OCI-LY7 (cell line): ENCODE data around the gene GNA15. TPM values are rescaled to one million over a fixed set of nuclear protein-coding genes. Genes with fewer than 3 reads are reported as not detected.

Experiments used
- BruUV-seq: library from RNA; stranded (reverse); fragments of 400-500 nt; replicated peaks from 2 replicates; lab custom pipeline; 2021; lab: Mats Ljungman, UMichigan
- CTCF ChIA-PET: fragments of 300-600 bp; sonication (Branson Sonifier 250); formaldehyde crosslinking; loops from one replicate; lab custom pipeline; 2022; ENCODE audit warnings: antibody characterized with exemption; ENCODE audit not compliant: unreplicated experiment; lab: Charles Lee
- POLR2A ChIA-PET: fragments of 300-600 bp; sonication (Branson Sonifier 250); formaldehyde crosslinking; loops from one replicate; lab custom pipeline; 2022; ENCODE audit warnings: antibody characterized with exemption; lab: Charles Lee
- DNase-seq: peaks from one replicate; pipeline ENCODE4 v3.0.0-alpha.2; 2015; ENCODE audit warnings: low spot score
- H2AFZ ChIP-seq: fragments of 200-600 bp; sonication (generic), shearing (Covaris generic); 2 replicates; pipeline ENCODE4 v1.6.1; 2014; ENCODE audit warnings: mild to moderate bottlenecking, antibody characterized with exemption, low read length, moderate library complexity
- H3K27ac ChIP-seq: fragments of 200-600 bp; sonication (generic); 2 replicates; pipeline ENCODE4 v1.5.1; 2014; ENCODE audit warnings: mixed run types, low read depth, mild to moderate bottlenecking, moderate library complexity, low read length, inconsistent platforms; ENCODE audit not compliant: poor library complexity, severe bottlenecking
- H3K36me3 ChIP-seq: fragments of 200-600 bp; sonication (generic); 2 replicates; pipeline ENCODE4 v1.6.1; 2014; ENCODE audit warnings: mild to moderate bottlenecking, antibody characterized with exemption, low read length, moderate library complexity, mixed read lengths; ENCODE audit not compliant: insufficient read depth
- H3K4me1 ChIP-seq: fragments of 200-600 bp; sonication (generic); 2 replicates; pipeline ENCODE4 v1.5.1; 2014; ENCODE audit warnings: mild to moderate bottlenecking, low read length; ENCODE audit not compliant: insufficient read depth, poor library complexity, severe bottlenecking
- H3K4me2 ChIP-seq: fragments of 200-600 bp; sonication (generic); 2 replicates; pipeline ENCODE4 v1.6.1; 2014; ENCODE audit warnings: mild to moderate bottlenecking, low read length
- H3K4me3 ChIP-seq: fragments of 200-600 bp; sonication (generic); 2 replicates; pipeline ENCODE4 v1.5.1; 2014; ENCODE audit warnings: mild to moderate bottlenecking, low read depth, low read length; ENCODE audit not compliant: poor library complexity, severe bottlenecking
- H3K79me2 ChIP-seq: fragments of 200-600 bp; sonication (generic); 2 replicates; pipeline ENCODE4 v1.6.1; 2016; ENCODE audit warnings: low read depth, mild to moderate bottlenecking, low read length, moderate library complexity, mixed read lengths; ENCODE audit not compliant: insufficient read depth
- H3K9me2 ChIP-seq: fragments of 200-600 bp; sonication (generic); 2 replicates; pipeline ENCODE4 v1.6.1; 2016; ENCODE audit warnings: mild to moderate bottlenecking, low read length, mixed read lengths; ENCODE audit not compliant: insufficient read depth
- H3K9me3 ChIP-seq: fragments of 200-600 bp; sonication (generic); 2 replicates; pipeline ENCODE4 v1.6.1; 2014; ENCODE audit warnings: mild to moderate bottlenecking, mixed run types, low read length, mixed read lengths
- H4K20me1 ChIP-seq: fragments of 200-600 bp; sonication (generic); 2 replicates; pipeline ENCODE4 v1.6.1; 2014; ENCODE audit warnings: mild to moderate bottlenecking, antibody characterized with exemption, low read length, moderate library complexity, mixed read lengths; ENCODE audit not compliant: insufficient read depth
- CTCF ChIP-seq: fragments of 200-600 bp; sonication (generic); conservative IDR thresholded peaks from 2 replicates; pipeline ENCODE4 v1.5.1; 2014; ENCODE audit warnings: mild to moderate bottlenecking, antibody characterized with exemption, low read length, moderate library complexity, mixed read lengths
- EZH2phosphoT487 ChIP-seq: fragments of 200-600 bp; sonication (generic); IDR thresholded peaks from 2 replicates; pipeline ENCODE4 v1.6.1; 2018; ENCODE audit warnings: low read depth, borderline replicate concordance, mild to moderate bottlenecking, mixed run types, antibody characterized with exemption, low read length, moderate library complexity, mixed read lengths
- intact Hi-C: fragments of 100-400 bp; cut with micrococcal nuclease; formaldehyde crosslinking; loops from one replicate; pipeline ENCODE4 v1.10.0; 2022; ENCODE audit not compliant: unreplicated experiment
- total RNA-seq, 2 experiments: library from RNA; depleted of rRNA in 1 of 2; stranded (reverse); fragments of >200 nt in 1 of 2; shearing (Covaris generic) in 1 of 2; gene quantifications; 2 replicates each; pipeline ENCODE4 v1.2.3, GENCODE V29; 2014 to 2022

Gene GNA15
- total RNA-seq, 2 experiments from 2014 or later, result not detected

GRCh38 chr19:3115916-3116602 lies 19.8 kb upstream of the GNA15 start:
- H3K9me3 ChIP-seq, result no peaks in the 10 kb centered on the region
- no peak overlapping the region for H3K4me2 ChIP-seq
- H2AFZ ChIP-seq, result no peak overlapping the region
- CTCF ChIA-PET, result interaction anchor here (0.6 kb wide), 1 partner anchor 9 kb away, joined by 3 read pairs; no protein-coding TSS in a partner anchor
- intact Hi-C loops, result no loop called here
- no peak overlapping the region for H3K4me3 ChIP-seq
- H3K4me1 ChIP-seq, result no peaks in the 10 kb centered on the region
- no TSS peak for BruUV-seq
- no peaks in the 10 kb centered on the region for H4K20me1 ChIP-seq
- POLR2A ChIA-PET, result no interaction called here
- TF ChIP-seq EZH2phosphoT487 (no peak), CTCF (no peak)
- no peak overlapping the region for H3K27ac ChIP-seq
- no peaks in the 10 kb centered on the region for H3K9me2 ChIP-seq
- no peaks in the 10 kb centered on the region; the same call in 1 of the 2 replicates for H3K36me3 ChIP-seq
- DNase-seq, result no peak
- no peaks in the 10 kb centered on the region for H3K79me2 ChIP-seq

GRCh38 chr19:3116621-3117020 lies 19.2 kb upstream of the GNA15 start:
- POLR2A ChIA-PET, result no interaction called here
- Histone ChIP-seq H3K79me2 (no peaks in the 10 kb centered on the region), H2AFZ (no peak overlapping the region), H4K20me1 (no peaks in the 10 kb centered on the region), H3K4me3 (no peak overlapping the region), H3K27ac (no peak overlapping the region), H3K36me3 (no peaks in the 10 kb centered on the region; the same call in 1 of the 2 replicates), H3K4me1 (no peaks in the 10 kb centered on the region), H3K9me3 (no peaks in the 10 kb centered on the region), H3K4me2 (no peak overlapping the region), H3K9me2 (no peaks in the 10 kb centered on the region)
- no peak for DNase-seq
- BruUV-seq, result no TSS peak
- CTCF ChIA-PET, result no interaction called here
- TF ChIP-seq CTCF (no peak), EZH2phosphoT487 (no peak)
- intact Hi-C loops, result no loop called here

GRCh38 chr19:3117716-3118115 lies 18.1 kb upstream of the GNA15 start:
- Histone ChIP-seq H3K79me2 (no peaks in the 10 kb centered on the region), H4K20me1 (no peaks in the 10 kb centered on the region), H3K36me3 (no peaks in the 10 kb centered on the region; the same call in 1 of the 2 replicates), H3K27ac (no peak overlapping the region), H3K4me2 (no peak overlapping the region), H2AFZ (no peak overlapping the region), H3K4me1 (no peaks in the 10 kb centered on the region), H3K9me3 (no peaks in the 10 kb centered on the region), H3K9me2 (no peaks in the 10 kb centered on the region), H3K4me3 (no peak overlapping the region)
- no peak for DNase-seq
- BruUV-seq, result no TSS peak
- ChIA-PET CTCF (no interaction called here), POLR2A (no interaction called here)
- intact Hi-C loops, result no loop called here
- TF ChIP-seq CTCF (no peak), EZH2phosphoT487 (no peak)
